Measurements from ENCODE around the gene LHFPL5.

Gene LHFPL5

DNA sequence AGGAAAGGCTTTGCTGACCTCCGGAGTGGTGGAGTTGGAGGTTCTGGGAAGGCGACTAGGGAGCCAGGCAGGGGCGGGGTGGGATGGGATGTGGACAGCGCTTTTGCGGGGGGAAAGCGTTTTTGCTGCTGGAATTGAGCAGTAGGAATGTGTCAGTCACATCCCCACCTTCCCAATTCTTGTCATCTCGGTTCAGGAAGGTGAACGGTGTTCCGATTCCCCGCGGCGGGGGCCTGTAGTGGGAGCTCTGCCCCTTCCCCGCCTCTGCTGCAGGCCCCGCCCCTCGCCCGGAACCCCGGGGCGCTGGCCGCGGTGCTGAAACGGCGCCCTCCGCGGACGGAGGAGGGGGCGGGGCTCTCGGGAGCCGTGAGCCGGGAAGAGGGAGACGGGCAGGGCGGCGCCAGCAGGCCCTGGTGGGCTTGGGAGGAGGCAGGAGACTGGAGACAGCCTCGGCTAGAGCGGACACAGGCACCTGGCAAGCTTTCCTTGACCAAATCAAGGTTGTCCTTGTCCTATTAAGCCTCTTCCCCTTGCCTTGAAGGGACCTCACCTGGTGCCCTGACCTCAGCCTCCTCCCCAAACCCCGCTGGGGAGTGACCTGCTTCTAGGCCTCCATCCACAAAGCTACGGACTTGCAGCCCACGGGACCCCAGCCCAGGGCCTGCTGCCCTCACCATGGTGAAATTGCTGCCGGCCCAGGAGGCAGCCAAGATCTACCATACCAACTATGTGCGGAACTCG, at the start of gene LHFPL5:
Gene LHFPL5 (plus strand): TSS at position 357 of the 741 bp plus-strand sequence. CDS start 319 bp downstream, at position 676.
- DNase-seq (ENCODE audit: low read depth in 2 of 2) = peak in 1 of 2 donors; percentile 20

DNA sequence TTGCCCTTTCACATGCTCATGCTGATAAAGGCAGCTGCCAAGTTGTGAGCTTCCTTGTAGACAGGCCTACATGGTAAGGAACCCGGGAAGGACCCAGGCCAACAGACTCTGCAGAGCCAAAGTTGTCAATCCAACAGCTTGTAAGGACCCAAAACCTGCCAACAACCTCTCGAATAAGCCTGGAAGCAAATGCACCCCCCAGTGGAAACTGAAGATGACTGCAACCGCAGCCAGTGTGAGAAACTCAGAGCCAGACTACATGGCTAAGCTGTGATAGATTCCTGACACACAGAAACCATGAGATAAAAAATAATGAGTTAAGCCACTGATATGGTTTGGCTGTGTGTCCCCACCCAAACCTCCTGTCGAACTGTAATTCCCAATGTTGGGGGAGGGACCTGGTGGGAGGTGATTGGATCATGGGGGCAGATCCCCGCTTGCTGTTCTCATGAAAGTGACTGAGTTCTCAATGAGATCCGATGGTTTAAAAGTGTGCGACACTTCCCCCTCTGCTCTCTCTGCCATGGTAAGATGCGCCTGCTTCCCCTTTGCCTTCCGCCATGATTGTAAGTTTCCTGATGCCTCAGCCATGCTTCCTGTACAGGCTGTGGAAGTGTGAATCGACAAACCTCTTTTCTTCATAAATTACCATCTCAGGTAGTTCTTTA, 47.6 kb upstream of the LHFPL5 start:
- no peak for DNase-seq (ENCODE audit: low read depth in 2 of 2)

DNA sequence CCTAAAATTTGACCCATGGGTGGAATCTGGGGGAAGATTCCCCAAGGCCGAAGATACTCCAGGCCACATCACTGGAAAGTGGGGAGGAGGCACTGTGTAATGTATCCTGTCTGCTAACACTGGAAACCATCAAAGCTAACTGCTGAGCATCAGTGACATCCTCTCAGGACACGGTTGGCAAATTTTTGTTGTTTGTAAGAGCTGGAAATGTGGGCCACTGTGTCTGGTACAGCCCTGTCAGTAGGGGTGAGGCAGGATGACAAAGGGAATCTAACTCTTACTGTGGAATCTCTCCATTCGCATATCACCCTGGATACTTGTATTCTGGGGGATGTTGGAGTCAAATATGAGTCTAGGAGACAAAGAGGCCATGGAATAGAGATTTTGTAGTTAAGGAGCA, 45.7 kb upstream of the LHFPL5 start:
- no peak for DNase-seq (ENCODE audit: low read depth in 2 of 2)

DNA sequence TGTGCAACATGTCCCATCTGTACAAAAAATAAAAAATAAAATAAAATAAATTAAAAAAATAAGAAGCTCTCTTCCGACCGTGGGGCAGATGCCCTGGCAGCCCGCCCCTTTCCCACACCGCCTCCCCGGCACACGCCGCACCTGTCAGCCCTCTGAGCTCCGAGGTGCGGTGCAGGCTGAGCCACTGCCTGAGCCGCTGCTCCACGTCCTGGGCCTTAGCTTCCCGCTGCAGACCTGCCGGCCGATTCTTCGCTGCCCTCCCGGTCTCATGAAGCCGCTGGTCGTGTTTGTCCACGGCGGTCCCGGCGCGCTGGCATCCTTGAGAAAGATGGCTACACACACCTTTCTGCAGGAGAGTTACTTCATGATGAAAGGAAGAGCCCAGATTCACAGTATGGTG, 39.4 kb upstream of the LHFPL5 start:
- no peak for DNase-seq (ENCODE audit: low read depth in 2 of 2)

DNA sequence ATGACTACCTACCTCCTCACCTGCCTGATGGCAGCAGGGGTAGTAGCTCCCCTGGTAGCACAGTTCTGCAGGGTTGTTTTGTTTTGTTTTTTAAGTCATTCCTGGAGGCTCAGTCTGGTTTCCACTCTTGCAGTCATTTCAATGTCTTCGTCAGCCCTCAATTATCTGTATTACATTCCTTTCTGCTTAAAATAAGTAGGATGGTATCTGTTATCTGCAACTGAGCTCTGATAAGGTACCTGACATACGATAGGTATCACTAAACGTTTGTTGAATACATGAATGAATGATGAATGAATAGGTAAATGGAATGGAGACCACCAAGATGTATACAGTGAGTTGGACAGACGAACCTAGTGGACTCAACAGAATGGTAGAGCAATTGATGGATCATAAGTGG, 35.9 kb upstream of the LHFPL5 start:
- DNase-seq (ENCODE audit: low read depth in 2 of 2) = no peak

DNA sequence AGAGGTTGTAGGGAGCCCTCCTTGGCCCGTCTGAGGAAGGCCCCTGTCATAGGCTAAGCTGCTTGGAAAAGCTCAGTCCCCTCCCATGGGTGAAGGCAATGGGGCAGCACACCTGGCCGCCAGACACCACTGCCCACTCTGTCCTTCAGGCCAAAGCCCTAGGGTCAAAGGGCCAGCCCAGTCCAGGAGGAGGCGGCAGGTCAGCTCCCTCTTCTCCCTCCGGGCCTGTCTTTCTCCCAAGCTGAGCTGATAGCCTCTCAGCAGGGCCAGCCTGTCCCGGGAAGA, 33.9 kb upstream of the LHFPL5 start:
- DNase-seq (ENCODE audit: low read depth in 2 of 2) = no peak

DNA sequence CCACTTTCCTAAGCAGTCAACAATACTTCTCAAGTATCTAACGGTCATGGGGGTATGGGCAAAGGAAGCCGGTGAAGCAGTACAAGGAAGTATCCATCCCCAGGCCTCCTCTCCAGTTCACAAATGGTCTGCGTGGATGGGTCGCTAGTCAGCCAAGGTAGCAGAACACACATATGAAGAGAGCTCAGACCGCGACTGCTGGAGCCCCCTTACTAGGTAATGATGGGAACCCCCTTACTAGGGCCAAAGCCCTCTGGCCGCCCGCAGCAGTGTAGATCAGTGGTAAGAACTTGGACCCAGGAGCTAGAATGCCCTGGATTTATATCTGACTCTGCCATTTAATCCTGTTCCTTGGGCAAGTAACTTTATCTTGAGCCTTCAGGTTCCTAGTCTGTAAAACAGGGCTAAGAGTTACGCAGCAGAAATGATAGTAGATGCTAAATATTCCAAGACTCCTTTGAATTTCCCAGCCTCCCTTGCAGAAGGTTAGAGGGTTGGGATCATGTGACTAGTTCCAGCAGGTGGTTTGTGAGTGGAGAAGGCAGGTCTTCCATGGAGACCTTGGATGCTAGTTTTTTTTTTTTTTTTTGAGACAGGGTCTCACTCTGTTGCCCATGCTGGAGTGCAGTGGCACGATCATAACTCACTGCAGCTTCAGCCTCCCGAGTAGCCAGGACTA, 30.9 kb upstream of the LHFPL5 start:
- DNase-seq (ENCODE audit: low read depth in 2 of 2) = no peak

DNA sequence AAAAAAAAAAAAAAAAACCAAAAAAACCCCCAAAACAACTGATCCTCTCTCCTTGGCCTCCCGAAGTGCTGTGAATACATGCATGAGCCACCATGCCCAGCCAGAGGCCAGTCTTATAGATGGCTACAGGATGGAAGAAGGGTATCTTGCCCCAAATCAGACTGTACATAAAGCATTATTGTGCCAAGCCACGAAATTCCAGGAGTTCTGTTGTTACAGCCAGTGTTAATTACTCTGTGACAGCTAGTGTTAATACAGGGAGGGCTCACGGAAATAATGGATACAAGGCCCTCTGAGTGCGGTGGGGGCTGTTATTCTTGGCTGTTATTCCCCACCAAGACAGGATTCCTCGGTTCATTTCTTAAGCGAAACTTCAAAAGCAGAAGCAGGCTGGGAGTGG, 30.1 kb upstream of the LHFPL5 start:
- DNase-seq (ENCODE audit: low read depth in 2 of 2) = no peak

DNA sequence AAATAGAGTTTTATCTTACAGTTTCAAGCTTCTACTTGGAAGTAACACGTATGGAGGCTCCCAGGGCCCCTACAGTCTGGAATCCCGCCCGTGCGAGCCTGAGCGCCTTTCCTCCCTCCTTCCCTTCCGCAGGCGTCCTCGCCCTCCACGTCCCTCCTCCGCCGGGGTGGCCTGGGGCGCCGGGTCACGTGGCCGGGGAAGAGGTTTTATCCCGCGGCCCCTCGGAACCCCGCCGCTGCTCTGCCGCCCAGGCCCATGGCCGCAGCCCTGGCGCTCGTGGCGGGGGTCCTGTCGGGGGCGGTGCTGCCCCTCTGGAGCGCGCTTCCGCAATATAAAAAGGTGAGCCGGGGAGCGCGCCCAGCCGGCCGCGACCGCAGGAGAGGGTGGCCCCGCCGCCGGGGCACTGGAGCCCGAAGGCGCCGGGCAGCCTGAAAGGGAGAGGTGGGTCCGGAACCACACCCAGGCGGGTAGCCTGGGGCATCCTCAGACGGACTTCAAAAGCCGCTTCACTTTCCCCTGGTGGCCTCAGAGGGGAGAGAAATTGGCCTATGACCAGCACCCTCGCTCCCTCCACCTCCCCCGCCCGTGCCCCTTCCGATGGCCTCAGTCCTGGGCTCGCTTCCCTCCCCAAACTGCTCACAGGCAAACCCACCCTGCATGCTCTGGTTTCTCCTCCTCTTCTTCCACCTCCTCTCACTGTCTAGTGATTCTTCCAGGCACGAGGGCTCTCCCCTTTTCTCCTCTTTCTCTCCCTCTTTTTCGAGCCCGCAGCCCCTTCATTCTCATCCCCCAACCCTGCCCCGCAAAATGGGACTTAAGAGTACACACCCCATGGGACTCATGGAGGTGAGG, 28.6 kb upstream of the LHFPL5 start, which contains the start of gene CLPSL2:
Gene CLPSL2 (plus strand): TSS at position 235 of the 852 bp plus-strand sequence. CDS start 21 bp downstream, at position 256.
- no peak for DNase-seq (ENCODE audit: low read depth in 2 of 2)

DNA sequence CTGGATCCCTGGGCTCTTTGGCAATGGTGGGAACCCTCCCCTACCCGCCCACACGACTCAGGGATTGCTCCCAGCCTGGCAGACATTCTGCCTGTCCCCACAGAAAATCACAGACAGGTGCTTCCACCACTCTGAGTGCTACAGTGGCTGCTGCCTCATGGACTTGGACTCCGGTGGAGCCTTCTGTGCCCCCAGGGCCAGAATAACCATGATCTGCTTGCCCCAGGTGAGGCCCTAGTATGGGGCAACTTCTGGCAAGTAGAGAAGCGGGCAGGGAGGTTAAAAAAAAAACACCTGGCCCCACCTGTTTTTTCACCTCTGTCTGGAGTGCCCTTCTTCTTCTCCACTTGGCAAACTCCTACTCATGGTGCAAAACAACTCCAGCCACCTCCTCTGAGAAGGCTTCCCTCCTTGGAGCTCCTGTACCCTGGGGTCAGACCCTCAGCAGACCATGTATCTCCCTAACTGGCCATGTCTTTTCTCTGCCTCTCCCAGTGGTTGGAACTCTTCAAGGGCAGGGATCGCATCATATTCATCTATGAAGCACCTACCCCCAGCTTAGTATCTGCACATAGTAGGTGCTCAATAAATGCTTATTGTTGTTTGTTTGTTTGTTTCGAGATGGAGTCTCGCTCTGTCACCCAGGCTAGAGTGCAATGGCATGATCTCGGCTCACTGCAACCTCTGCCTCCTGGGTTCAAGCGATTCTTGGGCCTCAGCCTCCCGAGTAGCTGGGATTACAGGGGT, 27.6 kb upstream of the LHFPL5 start:
- DNase-seq (ENCODE audit: low read depth in 2 of 2) = no peak

DNA sequence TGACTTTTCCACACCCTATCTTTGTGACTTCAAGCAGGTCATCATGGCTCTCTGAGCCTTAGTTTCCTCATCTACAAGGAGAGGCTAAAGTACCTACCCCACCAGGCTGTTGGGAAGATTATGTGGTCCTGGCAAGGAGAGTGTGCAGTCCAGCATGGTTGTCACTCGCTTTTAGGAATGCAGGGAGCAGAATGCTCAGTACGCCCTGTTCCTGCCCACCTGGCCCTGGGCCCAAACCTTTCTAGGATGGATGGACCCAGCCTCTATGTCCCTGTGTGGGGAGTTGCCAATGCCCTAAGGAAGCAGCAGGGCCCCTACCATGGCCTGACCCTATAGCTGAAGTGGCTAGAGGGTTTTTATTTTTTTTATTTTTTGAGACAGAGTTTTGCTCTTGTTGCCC, 26.7 kb upstream of the LHFPL5 start:
- DNase-seq (ENCODE audit: low read depth in 2 of 2) = no peak

DNA sequence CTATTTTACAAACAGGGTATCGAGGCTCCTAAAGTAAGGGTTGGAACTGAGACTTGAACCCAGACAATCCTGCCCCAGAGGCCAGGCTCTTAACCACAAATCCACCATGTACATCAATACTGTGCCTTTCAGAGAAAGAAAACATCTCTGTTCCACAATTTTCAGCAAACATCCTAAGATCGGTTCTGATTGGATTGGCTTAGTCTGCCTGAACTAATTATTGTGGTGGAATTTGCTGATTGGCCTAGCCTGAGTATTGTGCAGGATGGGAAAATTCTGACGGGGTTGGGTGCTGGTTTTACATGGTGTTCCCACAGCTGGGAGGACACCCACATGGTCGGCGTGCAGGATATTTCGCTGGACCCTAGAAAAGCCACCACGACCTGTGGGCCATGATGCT, 24.4 kb upstream of the LHFPL5 start, which contains the start of gene CLPSL1:
Gene CLPSL1 (plus strand): TSS at position 301 of the 400 bp plus-strand sequence. CDS start 92 bp downstream, at position 393.
- DNase-seq (ENCODE audit: low read depth in 2 of 2) = no peak

DNA sequence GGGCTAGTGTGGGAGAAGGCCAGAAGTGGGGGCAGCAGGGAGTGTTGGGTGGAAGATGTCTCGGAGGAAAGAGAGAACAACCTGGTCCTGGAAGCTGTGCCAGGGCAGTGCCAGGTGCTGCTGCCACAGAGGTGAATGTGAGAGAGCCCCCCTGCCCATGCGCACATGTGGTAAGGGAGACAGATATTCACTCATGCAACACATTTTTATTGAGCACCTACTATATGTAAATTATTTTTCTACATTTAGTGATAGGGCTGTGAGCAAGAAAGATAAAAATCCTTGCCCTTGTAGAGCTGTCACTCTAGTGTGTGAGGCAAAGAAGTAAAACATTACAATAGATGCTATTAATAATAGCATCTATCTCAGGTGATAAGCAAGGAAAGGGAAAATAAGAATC, 23.9 kb upstream of the LHFPL5 start:
- DNase-seq (ENCODE audit: low read depth in 2 of 2) = no peak

DNA sequence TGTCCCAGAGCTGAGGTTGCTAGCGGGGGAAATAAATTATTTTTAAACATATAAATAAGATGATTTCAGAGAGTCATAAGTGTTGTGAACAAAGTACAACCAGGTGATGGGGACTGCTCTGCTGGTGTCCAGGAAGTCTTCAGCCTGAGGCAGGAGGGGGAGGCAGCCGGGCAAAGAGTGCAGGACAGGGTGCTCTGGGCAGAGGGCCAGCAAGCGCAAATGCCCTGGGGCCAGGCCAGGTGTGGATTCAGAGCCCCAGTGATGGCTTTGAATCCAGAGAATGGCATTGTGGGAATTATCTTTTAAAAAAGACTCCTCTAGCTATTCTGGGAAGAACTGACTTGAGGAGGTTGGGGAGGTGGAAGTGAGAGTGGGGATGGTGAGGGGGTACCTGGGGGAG, 22.7 kb upstream of the LHFPL5 start:
- no peak for DNase-seq (ENCODE audit: low read depth in 2 of 2)

DNA sequence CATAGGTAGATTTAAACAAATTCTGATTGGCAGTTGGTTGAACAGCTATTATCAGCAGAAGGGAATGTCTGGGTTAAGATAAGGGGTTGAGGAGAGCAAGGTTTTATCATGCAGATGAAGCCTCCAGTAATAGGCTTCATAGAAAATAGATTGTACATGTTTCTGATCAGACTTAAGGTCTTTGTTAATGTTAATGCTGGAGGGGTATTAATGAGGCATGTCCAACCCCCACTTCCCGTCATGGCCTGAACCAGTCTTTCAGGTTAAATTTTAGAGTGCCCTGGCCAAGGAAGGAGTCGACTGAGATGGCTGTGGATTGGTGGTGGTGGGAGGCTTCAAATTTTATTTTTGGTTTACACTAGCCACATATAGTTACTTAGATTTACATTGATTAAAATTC, 21.0 kb upstream of the LHFPL5 start:
- DNase-seq (ENCODE audit: low read depth in 2 of 2) = no peak

DNA sequence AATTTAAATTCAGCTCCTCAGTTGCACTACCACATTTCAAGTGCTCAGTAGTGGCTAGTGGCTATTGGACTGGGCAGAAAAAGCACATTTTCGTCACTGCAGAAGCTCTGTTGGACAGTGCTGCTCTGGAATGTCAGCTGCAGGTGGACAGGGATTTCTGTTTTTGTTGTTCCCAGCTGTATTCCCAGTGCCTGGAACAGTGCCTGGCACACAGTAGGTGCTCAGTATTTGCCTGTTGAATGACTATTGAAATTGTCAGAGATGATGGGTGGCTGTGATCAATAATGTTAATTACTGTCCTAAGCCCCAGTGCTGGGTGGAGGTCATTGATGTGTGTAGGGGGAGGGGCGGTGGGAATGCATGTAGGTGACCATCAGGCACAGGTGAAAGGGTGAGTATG, 18.9 kb upstream of the LHFPL5 start:
- no peak for DNase-seq (ENCODE audit: low read depth in 2 of 2)

DNA sequence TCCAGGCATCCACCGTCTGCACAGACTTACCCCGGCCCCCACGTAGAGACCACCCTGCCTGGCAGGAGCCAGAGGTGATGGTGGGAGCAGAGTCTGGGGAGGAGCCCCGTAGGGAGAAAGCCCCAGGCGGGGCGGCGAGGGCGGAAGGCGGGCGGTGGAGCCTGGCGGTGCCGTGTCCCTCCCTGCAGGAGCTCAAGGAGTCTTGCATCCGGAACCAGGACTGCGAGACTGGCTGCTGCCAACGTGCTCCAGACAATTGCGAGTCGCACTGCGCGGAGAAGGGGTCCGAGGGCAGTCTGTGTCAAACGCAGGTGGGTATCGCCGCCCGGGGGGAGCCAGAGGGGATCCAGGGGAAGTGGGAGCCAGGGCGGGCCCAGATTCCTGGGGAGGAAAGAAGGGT, 18.3 kb upstream of the LHFPL5 start:
- no peak for DNase-seq (ENCODE audit: low read depth in 2 of 2)

DNA sequence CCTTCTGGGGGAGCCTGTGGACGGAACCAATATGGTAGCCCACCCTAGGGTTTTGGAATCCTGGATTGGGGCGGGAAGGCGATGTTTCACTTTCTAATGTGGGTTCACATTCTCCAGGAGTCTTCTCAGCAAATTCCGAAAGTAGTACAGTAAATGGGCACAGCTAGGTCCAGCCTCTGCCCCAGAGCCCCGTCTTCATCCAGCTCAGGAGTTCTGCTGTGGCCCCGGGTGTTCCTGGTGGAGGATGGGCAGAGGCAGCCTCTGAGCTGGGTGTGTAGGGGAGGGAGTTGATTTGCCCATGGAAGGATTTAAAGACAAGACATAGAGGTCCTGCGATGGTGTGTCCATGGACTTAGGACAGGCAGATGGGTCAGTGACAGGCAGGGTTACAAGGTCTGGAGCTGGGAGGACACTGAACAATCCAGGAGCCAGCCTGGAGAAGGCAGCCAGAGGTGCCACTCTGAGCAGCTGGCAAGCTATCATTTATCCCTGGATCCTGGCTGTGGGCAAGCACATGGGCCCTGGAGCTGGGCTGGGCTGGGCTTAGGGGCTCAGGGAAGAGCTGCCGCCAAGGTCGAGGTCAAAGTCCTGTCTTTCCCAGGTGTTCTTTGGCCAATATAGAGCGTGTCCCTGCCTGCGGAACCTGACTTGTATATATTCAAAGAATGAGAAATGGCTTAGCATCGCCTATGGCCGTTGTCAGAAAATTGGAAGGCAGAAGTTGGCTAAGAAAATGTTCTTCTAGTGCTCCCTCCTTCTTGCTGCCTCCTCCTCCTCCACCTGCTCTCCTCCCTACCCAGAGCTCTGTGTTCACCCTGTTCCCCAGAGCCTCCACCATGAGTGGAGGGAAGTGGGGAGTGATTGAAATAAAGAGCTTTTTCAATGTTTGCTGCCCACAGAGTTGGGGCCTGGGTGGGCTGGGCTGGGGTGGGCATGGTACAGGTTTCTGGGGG, 17.6 kb upstream of the LHFPL5 start:
- no peak for DNase-seq (ENCODE audit: low read depth in 2 of 2)

DNA sequence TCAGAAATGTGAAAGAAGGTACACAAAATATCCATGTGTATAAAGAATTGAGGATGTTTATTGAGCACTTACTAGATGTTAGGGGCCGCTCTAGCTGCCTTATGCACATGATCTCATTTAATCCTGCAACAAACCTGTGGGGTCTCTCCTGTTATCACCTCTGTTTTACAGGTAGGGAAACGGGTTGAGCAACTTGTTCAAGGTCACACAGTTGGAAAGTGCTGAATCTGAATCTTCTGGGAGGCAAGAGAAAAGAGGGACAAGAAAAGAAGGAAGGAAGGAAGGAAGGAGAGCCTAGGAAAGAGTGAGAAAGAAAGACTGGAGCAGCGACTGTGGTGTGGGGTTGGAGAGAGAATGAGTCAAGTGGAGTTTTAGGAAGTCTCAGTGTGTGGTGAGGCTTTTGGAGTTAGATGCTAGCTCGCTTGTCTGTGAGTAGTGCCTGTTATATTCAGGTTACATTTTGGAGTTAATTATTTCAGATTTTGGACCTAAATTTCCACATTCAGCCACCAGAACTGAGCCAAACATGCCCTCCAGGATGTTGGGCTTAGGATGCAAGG, 16.6 kb upstream of the LHFPL5 start:
- no peak for DNase-seq (ENCODE audit: low read depth in 2 of 2)

DNA sequence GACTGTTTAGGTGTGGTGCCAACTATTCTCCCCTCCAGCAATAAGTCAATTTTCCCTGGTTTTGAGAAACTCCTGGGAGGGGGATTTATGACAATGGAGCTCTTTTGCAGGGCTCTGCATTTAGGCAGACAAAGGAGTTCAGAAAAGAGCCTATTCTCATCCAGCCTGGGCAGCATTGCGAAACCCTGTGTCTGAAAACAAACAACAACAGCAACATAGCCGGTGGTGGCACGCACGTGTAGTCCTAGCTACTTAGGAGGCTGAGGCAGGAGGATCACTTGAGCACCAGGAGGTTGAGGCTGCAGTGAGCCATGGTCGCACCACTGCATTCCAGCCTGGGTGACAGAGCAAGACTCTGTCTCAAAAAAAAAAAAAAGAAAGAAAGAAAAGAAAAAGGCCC, 14.5 kb upstream of the LHFPL5 start:
- no peak for DNase-seq (ENCODE audit: low read depth in 2 of 2)
